OCI-LY3 (cell line): ENCODE measurements around the gene TNFAIP2.
A peak's percentile ranks its signal among the peaks of the same experiment; 100 is the strongest.

ENCODE experiments used
- H2AFZ ChIP-seq: fragments of 200-600, 300-600 bp; shearing (Covaris generic); 2 replicates; pipeline ENCODE4 v1.6.0; 2014; ENCODE audit warnings: antibody characterized with exemption, low read depth, low read length
- H3K27ac ChIP-seq: fragments of 200-600, 300-600 bp; sonication (generic); 2 replicates; pipeline ENCODE4 v1.5.1; 2014; ENCODE audit warnings: mild to moderate bottlenecking, low read length, moderate library complexity, mixed read lengths
- H3K27me3 ChIP-seq: fragments of 200-600, 300-600 bp; sonication (generic); 2 replicates; pipeline ENCODE4 v1.6.1; 2014; ENCODE audit warnings: low read depth, low read length, mixed read lengths
- H3K36me3 ChIP-seq: fragments of 200-600, 300-600 bp; sonication (generic); replicated peaks from 2 replicates; pipeline ENCODE3; 2014; ENCODE audit warnings: low read depth, low read length, mixed read lengths
- H3K4me1 ChIP-seq: fragments of 300-600, 200-600 bp; sonication (generic); 2 replicates; pipeline ENCODE4 v1.6.1; 2014; ENCODE audit warnings: low read length, mixed read lengths
- H3K4me2 ChIP-seq: fragments of 200-600, 300-600 bp; sonication (generic); 2 replicates; pipeline ENCODE4 v1.6.1; 2014; ENCODE audit warnings: low read length, mixed read lengths
- H3K4me3 ChIP-seq: fragments of 300-600, 200-600 bp; sonication (generic); 2 replicates; pipeline ENCODE4 v1.5.1; 2014; ENCODE audit warnings: antibody characterized with exemption, mild to moderate bottlenecking, low read length, moderate library complexity
- H3K79me2 ChIP-seq: fragments of 300-600, 200-600 bp; shearing (Covaris generic); 2 replicates; pipeline ENCODE4 v1.6.1; 2014; ENCODE audit warnings: mild to moderate bottlenecking, low read length, mixed read lengths
- H3K9ac ChIP-seq: fragments of 300-600, 200-600 bp; shearing (Covaris generic); 2 replicates; pipeline ENCODE4 v1.6.0; 2014; ENCODE audit warnings: mild to moderate bottlenecking, low read length, moderate library complexity
- H3K9me3 ChIP-seq: fragments of 200-600, 300-600 bp; shearing (Covaris generic); 2 replicates; pipeline ENCODE4 v1.6.1; 2014; ENCODE audit warnings: low read length, mixed read lengths; ENCODE audit not compliant: insufficient read depth
- H4K20me1 ChIP-seq: fragments of 200-600, 300-600 bp; sonication (generic); 2 replicates; pipeline ENCODE4 v1.6.1; 2016; ENCODE audit warnings: low read length, mixed read lengths; ENCODE audit not compliant: insufficient read depth
- CTCF ChIP-seq: fragments of 200-600, 300-600 bp; sonication (generic); IDR thresholded peaks from 2 replicates; pipeline ENCODE4 v1.5.1; 2014; ENCODE audit warnings: antibody characterized with exemption, low read length, low read depth
- EZH2phosphoT487 ChIP-seq: fragments of 200-600 bp; shearing (Covaris generic); IDR thresholded peaks from 2 replicates; pipeline ENCODE4 v1.6.1; 2018; ENCODE audit warnings: antibody characterized with exemption, mixed run types, low read depth

TNFAIP2 gene

GRCh38 chr14:103085106-103086091 lies 37.9 kb upstream of the TNFAIP2 start:
- no peaks in the 10 kb centered on the region for H3K36me3 ChIP-seq
- H3K4me3 ChIP-seq, result no peak overlapping the region
- no peaks in the 10 kb centered on the region for H4K20me1 ChIP-seq
- H3K4me1 ChIP-seq, result no peaks in the 10 kb centered on the region
- no peak overlapping the region for H3K27ac ChIP-seq
- no peak overlapping the region for H2AFZ ChIP-seq
- no peaks in the 10 kb centered on the region for H3K9me3 ChIP-seq
- H3K4me2 ChIP-seq, result no peak overlapping the region
- no peaks in the 10 kb centered on the region for H3K79me2 ChIP-seq
- H3K27me3 ChIP-seq, result 0 out of 2 replicates have a peak, but pooled peaks cover 3% of the 10 kb centered on the region
- peak; percentile 17 for TF ChIP-seq CTCF
- no peak for TF ChIP-seq EZH2phosphoT487
- no peak overlapping the region for H3K9ac ChIP-seq

- peaks cover 7% of the 10 kb centered on the region for H3K4me1 ChIP-seq
- no peak overlapping the region for H3K4me2 ChIP-seq
Measured at GRCh38 chr14:103086771-103087342, 36.4 kb upstream of the TNFAIP2 start.

GRCh38 chr14:103087343-103087835 lies 35.9 kb upstream of the TNFAIP2 start:
- H3K36me3 ChIP-seq, result no peaks in the 10 kb centered on the region
- H2AFZ ChIP-seq, result no peak overlapping the region
- H3K4me2 ChIP-seq, result no peak overlapping the region
- H3K9ac ChIP-seq, result no peak overlapping the region
- TF ChIP-seq CTCF (no peak), EZH2phosphoT487 (no peak)
- H3K4me1 ChIP-seq, result peaks cover 13% of the 10 kb centered on the region
- H4K20me1 ChIP-seq, result no peaks in the 10 kb centered on the region
- no peaks in the 10 kb centered on the region for H3K9me3 ChIP-seq
- no peak overlapping the region for H3K4me3 ChIP-seq
- H3K27me3 ChIP-seq, result no peaks in the 10 kb centered on the region
- H3K79me2 ChIP-seq, result no peaks in the 10 kb centered on the region
- no peak overlapping the region for H3K27ac ChIP-seq

More at GRCh38 chr14:103086771-103087342, 36.4 kb upstream of the TNFAIP2 start:
- H3K4me3 ChIP-seq, result no peak overlapping the region
- H2AFZ ChIP-seq, result no peak overlapping the region
- no peaks in the 10 kb centered on the region for H3K79me2 ChIP-seq
- 0 out of 2 replicates have a peak, but pooled peaks cover 1% of the 10 kb centered on the region for H3K27me3 ChIP-seq
- H3K9ac ChIP-seq, result no peak overlapping the region
- no peaks in the 10 kb centered on the region for H3K36me3 ChIP-seq
- no peaks in the 10 kb centered on the region for H3K9me3 ChIP-seq
- H4K20me1 ChIP-seq, result no peaks in the 10 kb centered on the region
- TF ChIP-seq CTCF (no peak), EZH2phosphoT487 (no peak)
- no peak overlapping the region for H3K27ac ChIP-seq

- Histone ChIP-seq H3K27ac (no peak overlapping the region), H3K9ac (no peak overlapping the region), H3K4me1 (peaks cover 14% of the 10 kb centered on the region), H3K36me3 (no peaks in the 10 kb centered on the region), H4K20me1 (no peaks in the 10 kb centered on the region), H3K4me3 (no peak overlapping the region), H3K27me3 (no peaks in the 10 kb centered on the region), H3K79me2 (no peaks in the 10 kb centered on the region), H3K4me2 (no peak overlapping the region), H3K9me3 (no peaks in the 10 kb centered on the region), H2AFZ (no peak overlapping the region)
- TF ChIP-seq EZH2phosphoT487 (no peak), CTCF (no peak)
Measured at GRCh38 chr14:103088921-103089320, 34.3 kb upstream of the TNFAIP2 start.
